Hematopoietic multipotent progenitor cell treated with erythropoietin and hydrocortisone succinate and interleukin-3 and kit ligand, for 17 days (in vitro differentiated cells): ENCODE measurements around the gene TEX261.
A peak's percentile ranks its signal among the peaks of the same experiment; 100 is the strongest.

ENCODE experiments used
- DNase-seq: peaks from one replicate; pipeline ENCODE4 v3.0.0-alpha.2; 2015; ENCODE audit warnings: low spot score

TEX261 gene

DNA sequence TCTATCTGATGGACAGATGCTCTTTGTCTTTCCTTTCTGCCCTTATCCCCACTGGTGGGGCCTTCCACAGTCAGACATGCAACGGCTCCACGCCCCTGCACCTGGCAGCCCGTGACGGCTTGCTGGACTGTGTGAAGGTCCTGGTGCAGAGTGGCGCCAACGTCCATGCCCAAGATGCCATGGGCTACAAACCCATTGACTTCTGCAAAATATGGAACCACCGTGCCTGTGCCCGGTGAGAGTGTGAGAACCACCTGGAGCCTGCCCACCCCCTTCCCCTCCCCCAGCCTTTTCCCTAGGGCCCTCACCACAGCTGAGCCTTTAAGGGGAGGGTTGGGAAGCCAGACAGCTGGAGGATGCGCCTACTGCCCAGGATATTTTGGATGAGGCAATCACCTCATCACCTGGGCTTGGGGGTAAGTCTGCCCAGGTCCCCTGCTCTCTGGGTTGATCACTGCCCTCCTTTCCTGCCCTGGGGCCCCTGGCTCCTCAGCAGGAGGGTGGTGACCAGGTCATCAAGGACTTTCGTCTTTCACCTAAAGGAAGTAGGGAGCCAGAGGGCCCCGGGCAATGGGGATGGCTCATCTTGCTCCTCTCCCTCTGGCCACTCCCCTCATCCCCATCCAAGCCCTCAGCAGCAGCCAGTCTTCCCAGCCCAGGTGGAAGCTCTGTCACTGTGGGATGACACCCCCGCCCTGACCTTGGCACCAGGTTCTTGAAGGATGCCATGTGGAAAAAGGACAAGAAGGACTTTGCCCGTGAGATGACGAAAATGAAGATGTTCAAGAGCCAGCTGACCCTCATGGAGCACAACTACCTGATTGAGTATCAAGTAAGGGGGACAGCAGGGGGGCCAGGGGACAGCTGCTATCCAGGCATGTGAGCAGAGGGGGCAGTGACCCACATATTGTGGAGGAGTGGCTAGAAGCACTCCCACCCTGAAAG is 12.5 kb downstream of the TEX261 start:
- no peak for DNase-seq

GRCh38 chr2:70981421-70981820 is 13.3 kb downstream of the TEX261 start:
- DNase-seq, result no peak

- DNase-seq, result no peak
Observed at GRCh38 chr2:70979626-70980025, 15.0 kb downstream of the TEX261 start.

DNA sequence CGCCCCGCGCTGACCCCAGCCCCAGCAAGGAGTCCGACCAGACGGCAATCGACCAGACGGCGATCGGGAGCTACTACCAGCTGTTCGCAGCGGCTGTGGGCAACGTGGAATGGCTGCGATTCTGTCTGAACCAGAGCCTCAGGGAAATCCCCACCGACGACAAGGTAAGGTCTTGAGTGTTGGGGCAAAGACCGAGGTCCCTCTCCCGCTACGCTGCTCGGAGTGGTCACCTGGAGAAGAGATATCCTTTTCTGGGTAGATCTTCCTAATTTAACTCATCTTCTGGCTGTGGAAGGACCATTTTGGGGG is 15.5 kb downstream of the TEX261 start:
- no peak for DNase-seq

- peak; percentile 70 for DNase-seq
Observed at GRCh38 chr2:70978341-70979179, 16.1 kb downstream of the TEX261 start, which contains the start of gene ANKRD53. ANKRD53 (plus strand) TSS chr2:70978630; CDS start chr2:70978646, 16 bp downstream.

DNA sequence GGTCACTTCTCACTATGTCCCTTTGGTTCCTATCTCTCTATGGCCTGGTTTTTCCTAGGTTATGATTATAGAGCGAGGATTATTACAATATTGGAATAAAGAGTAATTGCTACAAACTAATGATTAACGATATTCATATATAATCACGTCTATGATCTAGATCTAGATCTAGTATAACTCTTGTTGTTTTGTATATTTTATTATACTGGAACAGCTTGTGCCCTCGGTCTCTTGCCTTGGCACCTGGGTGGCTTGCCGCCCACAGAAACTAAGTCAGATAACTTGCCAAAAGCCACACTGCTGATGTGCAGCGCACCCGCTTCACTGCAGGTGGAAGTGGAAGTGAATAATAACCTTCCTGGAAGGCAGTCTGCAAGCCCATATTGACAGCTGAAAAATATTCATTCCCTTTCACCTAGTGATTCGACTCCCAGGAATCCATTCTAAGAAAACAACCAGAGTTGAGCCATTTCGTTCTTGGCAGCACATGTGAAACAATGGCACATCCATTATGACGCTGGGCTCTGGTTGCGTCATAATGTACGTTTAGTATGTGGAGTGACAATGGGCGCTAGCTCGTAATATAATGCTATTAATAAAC is 17.0 kb downstream of the TEX261 start:
- no peak for DNase-seq

DNA sequence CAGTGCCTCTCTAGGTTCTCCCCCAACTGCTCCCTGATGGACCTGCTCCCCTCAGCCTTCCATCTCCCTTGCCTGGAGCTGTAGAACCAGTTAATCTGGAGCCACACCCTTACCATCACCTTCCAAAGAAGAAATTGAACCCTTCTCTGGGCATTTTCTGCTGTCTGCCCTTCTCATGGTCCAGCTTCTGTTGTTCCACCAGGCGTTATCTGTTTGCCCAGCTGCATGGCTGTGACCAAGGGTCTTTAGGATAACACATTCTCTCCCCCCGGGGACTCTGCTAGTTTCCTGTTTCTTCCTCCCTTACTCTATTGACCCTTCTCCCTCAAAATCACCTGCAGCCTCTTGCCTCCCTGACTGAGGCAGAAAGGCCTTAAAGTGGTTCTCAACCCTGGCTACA is 19.4 kb downstream of the TEX261 start:
- DNase-seq, result peak; percentile 48

DNA sequence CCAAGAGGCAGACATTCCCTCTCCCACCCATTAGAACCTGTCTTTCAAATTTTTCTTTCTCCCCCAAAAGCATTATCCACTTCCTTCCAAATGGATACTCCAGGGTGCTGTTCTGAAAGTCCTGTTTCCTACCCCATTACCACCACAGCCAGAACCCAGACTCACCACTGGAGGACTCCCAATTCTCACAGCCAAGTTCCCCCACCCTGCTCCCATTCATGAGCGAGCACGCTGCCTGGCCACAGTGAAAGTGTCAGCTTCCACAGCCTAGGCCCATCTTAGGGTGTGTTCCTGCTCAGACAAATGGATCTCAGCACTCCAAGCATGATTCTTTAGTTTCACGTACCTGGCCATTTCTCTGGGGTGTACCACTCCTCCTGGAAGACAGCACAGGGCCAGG is 20.1 kb downstream of the TEX261 start:
- peak; percentile 18 for DNase-seq

- DNase-seq, result no peak
Observed at GRCh38 chr2:70967189-70967588, 27.5 kb downstream of the TEX261 start.

DNA sequence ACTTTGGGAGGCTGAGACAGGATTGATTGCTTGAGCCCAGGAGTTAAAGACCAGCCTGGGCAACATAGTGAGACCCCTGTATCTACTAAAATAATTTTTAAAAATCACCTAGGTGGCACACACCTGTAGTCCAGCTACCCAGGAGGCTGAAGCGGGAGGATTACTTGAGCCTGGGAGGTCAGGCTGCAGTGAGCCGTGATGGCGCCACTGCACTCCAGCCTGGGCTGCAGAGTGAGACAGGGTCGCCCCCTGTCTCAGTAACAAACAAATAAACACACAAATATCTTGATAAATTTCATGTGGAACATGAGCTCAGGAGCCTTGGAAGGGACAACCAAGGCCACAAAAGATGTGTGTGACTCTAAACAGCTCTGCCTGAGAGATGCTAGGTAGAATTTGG is 28.0 kb downstream of the TEX261 start:
- peak; percentile 13 for DNase-seq

DNA sequence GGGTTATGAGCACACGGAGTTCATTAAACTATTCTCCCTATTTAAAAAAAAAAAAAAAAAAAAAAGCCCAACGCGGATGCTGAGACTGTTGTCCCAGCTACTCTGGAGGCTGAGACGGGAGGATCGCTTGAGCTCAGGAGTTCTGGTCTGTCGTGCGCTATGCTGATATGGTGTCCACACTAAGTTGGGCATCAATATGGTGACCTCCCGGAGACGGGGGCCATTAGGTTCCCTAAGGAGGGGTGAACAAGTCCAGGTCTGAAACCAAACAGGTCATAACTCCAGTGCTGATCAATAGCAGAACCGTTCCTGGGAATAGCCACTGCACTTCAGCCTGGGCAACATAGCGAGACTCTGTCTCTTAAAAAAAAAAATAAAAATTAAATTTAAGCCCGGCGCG is 29.2 kb downstream of the TEX261 start:
- DNase-seq, result no peak

DNA sequence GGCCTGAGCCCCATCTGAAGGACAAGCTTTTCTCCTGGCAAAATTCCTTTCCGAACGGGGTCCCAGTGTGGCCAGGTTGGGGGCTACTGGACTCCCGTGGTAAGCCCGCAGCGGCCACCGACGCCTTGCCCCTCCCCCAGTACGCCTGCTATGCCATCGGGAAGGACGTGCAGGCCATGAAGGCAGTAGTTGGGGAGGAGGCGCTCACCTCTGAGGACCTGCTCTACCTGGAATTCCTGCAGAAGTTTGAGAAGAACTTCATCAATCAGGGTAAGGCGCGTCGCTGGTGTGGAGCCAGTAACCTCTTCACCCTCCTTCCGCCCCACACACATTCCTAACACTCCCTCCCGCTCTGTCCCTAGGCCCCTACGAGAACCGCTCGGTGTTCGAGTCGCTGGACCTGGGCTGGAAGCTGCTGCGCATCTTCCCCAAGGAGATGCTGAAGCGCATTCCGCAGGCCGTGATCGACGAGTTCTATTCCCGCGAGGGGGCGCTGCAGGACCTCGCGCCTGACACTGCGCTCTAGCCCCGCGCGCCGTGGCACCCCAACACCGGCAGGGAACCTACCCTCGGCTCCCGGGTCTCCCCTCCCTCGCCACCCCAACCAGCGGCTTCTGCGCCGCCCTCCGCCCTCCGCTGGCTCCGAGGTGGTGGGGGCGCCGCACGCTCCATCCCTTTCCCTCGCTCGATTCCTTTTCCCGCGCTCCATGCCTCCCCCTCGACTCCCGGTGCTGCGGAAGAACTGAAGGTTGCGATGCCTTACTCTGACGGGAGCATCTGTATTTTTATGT is 29.9 kb downstream of the TEX261 start:
- DNase-seq, result peak; percentile 93

GRCh38 chr2:70964133-70964532 is 30.5 kb downstream of the TEX261 start:
- no peak for DNase-seq

DNA sequence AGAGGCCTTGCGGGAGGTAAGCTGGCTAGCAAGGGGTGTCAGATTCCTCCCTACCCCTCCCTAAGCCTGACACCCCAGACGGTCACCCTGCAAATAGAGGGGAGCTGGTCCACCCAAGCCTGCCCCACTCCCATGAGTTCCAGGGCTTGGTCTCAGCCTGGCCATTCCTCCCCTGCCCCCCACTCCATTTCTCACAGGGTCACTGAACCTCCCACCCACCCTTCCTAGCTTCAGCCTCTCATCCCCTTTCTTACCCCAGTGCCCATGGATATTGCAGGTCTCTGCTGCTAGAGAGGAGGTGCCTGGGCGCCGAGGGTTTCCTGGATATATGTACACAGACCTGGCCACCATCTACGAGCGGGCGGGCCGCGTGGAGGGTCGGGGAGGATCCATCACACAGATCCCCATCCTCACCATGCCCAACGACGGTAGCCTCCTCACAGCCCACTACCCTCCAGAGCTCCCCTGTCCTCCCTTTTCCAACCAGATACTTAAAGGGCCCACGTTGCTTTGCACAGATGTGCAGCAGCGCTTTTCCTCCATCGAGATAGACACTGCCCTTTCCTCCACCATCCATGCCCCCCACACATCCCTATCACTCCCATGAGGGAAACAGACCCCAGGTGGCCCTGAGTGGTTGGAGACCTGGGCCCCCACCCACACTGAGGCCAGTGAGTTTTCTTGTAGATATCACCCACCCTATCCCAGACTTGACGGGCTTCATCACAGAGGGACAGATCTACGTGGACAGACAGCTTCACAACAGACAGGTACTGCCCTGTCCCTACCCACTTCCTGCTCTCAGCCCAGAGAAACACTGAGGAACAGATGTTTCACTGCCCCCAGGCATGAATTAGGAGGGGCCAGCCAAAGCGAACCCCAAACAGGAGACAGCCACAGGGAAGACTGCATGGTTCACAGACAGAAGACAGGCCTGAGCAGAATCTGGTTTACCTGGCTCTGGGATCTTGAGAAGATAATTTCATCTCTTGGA is 31.5 kb downstream of the TEX261 start:
- no peak for DNase-seq

DNA sequence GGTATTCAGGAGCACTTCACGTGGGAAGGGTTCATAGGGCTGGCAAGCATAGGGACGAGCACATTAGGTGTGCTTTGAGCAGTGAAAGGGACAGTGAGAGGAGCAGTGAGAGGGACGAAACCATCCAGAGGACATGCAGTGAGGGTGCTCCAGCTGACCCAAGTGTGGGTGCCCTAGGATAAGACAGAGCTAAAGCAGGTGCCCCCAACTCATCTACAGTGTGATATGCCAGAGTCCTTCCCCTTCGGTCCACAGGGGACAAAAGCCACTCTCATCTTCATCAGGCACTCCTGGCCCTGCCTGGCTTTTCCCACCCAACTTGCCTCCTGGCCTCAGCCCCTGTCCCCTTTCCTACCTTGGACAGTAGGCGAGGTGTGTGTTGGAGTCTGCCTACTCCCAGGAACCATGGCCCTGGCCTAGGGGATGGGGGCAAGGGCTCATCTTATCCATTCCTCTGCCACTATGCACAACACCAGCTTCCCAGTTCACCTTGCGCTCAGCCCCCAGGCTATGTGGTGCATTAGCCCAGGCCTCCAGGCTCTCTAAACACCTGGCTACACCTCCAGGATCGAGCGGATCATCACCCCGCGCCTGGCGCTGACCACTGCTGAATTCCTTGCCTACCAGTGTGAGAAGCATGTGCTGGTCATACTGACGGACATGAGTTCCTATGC is 32.3 kb downstream of the TEX261 start:
- no peak for DNase-seq

GRCh38 chr2:70961648-70961994 is 33.1 kb downstream of the TEX261 start:
- DNase-seq, result no peak

GRCh38 chr2:70960833-70961647 is 33.6 kb downstream of the TEX261 start:
- no peak for DNase-seq

GRCh38 chr2:70959851-70960832 is 34.5 kb downstream of the TEX261 start:
- no peak for DNase-seq
